Measurements from ENCODE around the gene RALGPS2. TPM values are rescaled to one million over a fixed set of nuclear protein-coding genes. Genes with fewer than 3 reads are reported as not detected.

Gene RALGPS2
- total and polyA plus RNA-seq, 2 of the 13 experiments (the other 11 are each of a cell fraction or from before 2014, with no cell fraction given), result 15.6 to 36.0 TPM

- TF ChIP-seq FOXK1 (CRISPR knock-in tag; IDR thresholded peaks at IDR 0.05; ENCODE audit: borderline replicate concordance, low read depth), result no peak
- TF ChIP-seq ATRX (CRISPR knock-in tag; IDR thresholded peaks at IDR 0.05; ENCODE audit: borderline replicate concordance), result no peak
- no peak for TF ChIP-seq ELF4 (CRISPR knock-in tag; IDR thresholded peaks at IDR 0.05; ENCODE audit: borderline replicate concordance)
- no peak for TF ChIP-seq ZNF777 (CRISPR knock-in tag; IDR thresholded peaks at IDR 0.05)
- TF ChIP-seq PAXIP1 (CRISPR knock-in tag; conservative IDR thresholded peaks at IDR 0.05), result 0 out of 2 replicates have a peak, but pooled peaks have one; percentile 28
- TF ChIP-seq REL (CRISPR knock-in tag; conservative IDR thresholded peaks at IDR 0.05), result no peak
- TF ChIP-seq ARHGAP35 (CRISPR knock-in tag; IDR thresholded peaks at IDR 0.05; ENCODE audit: borderline replicate concordance), result no peak
- TF ChIP-seq ZNF335 (CRISPR knock-in tag; IDR thresholded peaks at IDR 0.05), result no peak
- TF ChIP-seq ZNF160 (CRISPR knock-in tag; IDR thresholded peaks at IDR 0.05), result no peak
- 0 out of 2 replicates have a peak, but pooled peaks have one; percentile 13 for TF ChIP-seq TEF (CRISPR knock-in tag; IDR thresholded peaks at IDR 0.05)
- no peak for TF ChIP-seq SOX13 (IDR thresholded peaks at IDR 0.05)
- peak in 1 of 2 experiments; percentile 67; a peak in 1 of 4 replicates for TF ChIP-seq SOX13 (CRISPR knock-in tag; conservative IDR thresholded peaks at IDR 0.05 in 1 of 2, IDR thresholded peaks at IDR 0.05 in 1 of 2)
- no peak for TF ChIP-seq CEBPB (IDR thresholded peaks at IDR 0.05; ENCODE audit: borderline replicate concordance, low read depth, low read length)
- no peak for TF ChIP-seq U2AF1 (optimal IDR thresholded peaks at IDR 0.05; ENCODE audit: low read depth, low read length)
- TF ChIP-seq SOX5 (CRISPR knock-in tag; IDR thresholded peaks at IDR 0.05; ENCODE audit: borderline replicate concordance), result peak; percentile 72
- TF ChIP-seq ZNF577 (CRISPR knock-in tag; IDR thresholded peaks at IDR 0.05; ENCODE audit: borderline replicate concordance, low read depth), result no peak
- TF ChIP-seq ZSCAN5A (CRISPR knock-in tag; IDR thresholded peaks at IDR 0.05; ENCODE audit: borderline replicate concordance), result no peak
- TF ChIP-seq TAF15 (IDR thresholded peaks at IDR 0.05; ENCODE audit: low read depth, low read length, poor library complexity, severe bottlenecking), result no peak
- TF ChIP-seq THAP8 (CRISPR knock-in tag; IDR thresholded peaks at IDR 0.05; ENCODE audit: borderline replicate concordance), result no peak
- TF ChIP-seq ZNF24 (IDR thresholded peaks at IDR 0.05), result no peak
- no peak for TF ChIP-seq NRL (CRISPR knock-in tag; IDR thresholded peaks at IDR 0.05; ENCODE audit: borderline replicate concordance)
- no peak for TF ChIP-seq ZNF674 (CRISPR knock-in tag; IDR thresholded peaks at IDR 0.05; ENCODE audit: low read depth)
- TF ChIP-seq TBP (CRISPR knock-in tag; IDR thresholded peaks at IDR 0.05), result no peak
Measured at GRCh38 chr1:178871551-178872320, 146.7 kb downstream of the RALGPS2 start (continued).

Data from HepG2 (cell line).